ENCODE results near the gene BCDIN3D. TPM values are rescaled to one million over a fixed set of nuclear protein-coding genes. Genes with fewer than 3 reads are reported as not detected.

The BCDIN3D gene
- total and polyA plus RNA-seq, 2 of the 8 experiments (the other 6 are each of a cell fraction or from before 2014, with no cell fraction given), result 1.6 to 2.4 TPM

GRCh38 chr12:49795654-49796105, 47.2 kb downstream of the BCDIN3D start:
- Histone ChIP-seq H3K79me2 (ENCODE audit: control insufficient read depth in 1 of 2, insufficient read depth in 2 of 2, low read length in 2 of 2) (no peaks in the 10 kb centered on the region), H3K23me2 (ENCODE audit: low read depth, low read length) (no peaks in the 10 kb centered on the region), H3K4ac (replicated peaks; ENCODE audit: insufficient read length, low read depth, low read length) (no peak overlapping the region), H4K5ac (ENCODE audit: insufficient read length, low read depth, low read length) (no peak overlapping the region), H3K4me2 (ENCODE audit: insufficient read depth in 1 of 2, low read depth in 2 of 2, low read length in 2 of 2) (no peak overlapping the region), H3K4me1 (replicated peaks in 1 of 4; ENCODE audit: control insufficient read depth in 3 of 4, insufficient read depth in 4 of 4, low read length in 3 of 4) (peaks cover 0 to 3% (median 0%) of the 10 kb centered on the region in 4 experiments; a peak in 1 of 7 replicates), H3K23ac (ENCODE audit: insufficient read length) (no peak overlapping the region), H2BK5ac (ENCODE audit: low read depth, low read length) (no peak overlapping the region), H2BK20ac (ENCODE audit: low read length) (no peak overlapping the region), H3K27ac (ENCODE audit: low read depth, low read length) (no peak overlapping the region), H3K9me3 (ENCODE audit: insufficient read depth in 2 of 2, low read depth in 1 of 2, low read length in 1 of 2) (no peaks in the 10 kb centered on the region), H2AK5ac (ENCODE audit: low read depth, low read length) (no peak overlapping the region), H3K14ac (ENCODE audit: insufficient read length) (no peak overlapping the region), H4K91ac (replicated peaks; ENCODE audit: insufficient read length, low read length) (no peak overlapping the region), H3K36me3 (ENCODE audit: control insufficient read depth in 2 of 4, insufficient read depth in 4 of 4, low read length in 3 of 4) (peaks cover 2 to 20% (median 17%) of the 10 kb centered on the region in 4 experiments; a peak in 5 of 8 replicates), H3K9ac (replicated peaks in 1 of 4; ENCODE audit: extremely low read depth in 1 of 4, low read depth in 3 of 4, low read length in 3 of 4) (no peak overlapping the region), H2BK15ac (ENCODE audit: low read length) (no peak overlapping the region), H4K8ac (ENCODE audit: extremely low read depth, insufficient read depth, low read length) (no peak overlapping the region), H3K56ac (replicated peaks; ENCODE audit: insufficient read length, low read depth, low read length) (no peak overlapping the region), H3K18ac (ENCODE audit: extremely low read depth, low read length) (no peak overlapping the region), H3K4me3 (ENCODE audit: extremely low read depth in 1 of 4, insufficient read depth in 2 of 4, low read depth in 3 of 4, low read length in 4 of 4) (no peak overlapping the region), H3K79me1 (ENCODE audit: low read depth, low read length) (no peaks in the 10 kb centered on the region), H2AFZ (ENCODE audit: low read length) (no peak overlapping the region), H2BK12ac (ENCODE audit: low read depth, low read length) (no peak overlapping the region), H3K27me3 (replicated peaks in 1 of 4; ENCODE audit: control insufficient read depth in 3 of 4, extremely low read depth in 1 of 4, insufficient read depth in 3 of 4, low read length in 3 of 4) (no peaks in the 10 kb centered on the region), H4K20me1 (replicated peaks in 1 of 2; ENCODE audit: control insufficient read depth in 1 of 2, insufficient read depth in 2 of 2, low read length in 2 of 2) (peaks cover 0 to 8% of the 10 kb centered on the region in 2 experiments), H2BK120ac (replicated peaks; ENCODE audit: low read depth, low read length) (no peak overlapping the region)
- WGBS, 2 experiments (ENCODE audit: extremely low coverage in 1 of 2, insufficient coverage in 1 of 2, insufficient read length in 1 of 2, insufficient replicate concordance in 2 of 2, low coverage in 1 of 2, low lambda C conversion rate in 2 of 2, missing lambda C conversion rate in 1 of 2), result 91% methylated on average over 9 of the region's 12 CpGs; no CpG with 5 or more reads in 1 of the 2 experiments
- ChIA-PET CTCF (ENCODE audit: partially characterized antibody) (interaction anchor here (0.6 to 8.1 kb wide), 11 partner anchors 9 to 219 kb away, joined by 3 to 54 read pairs (median 5); no protein-coding TSS in a partner anchor), POLR2A (ENCODE audit: partially characterized antibody) (interaction anchor here (0.6 to 3.9 kb wide), 7 partner anchors 10 to 54 kb away, joined by 3 to 14 read pairs (median 6); partner anchors contain the start of genes NCKAP5L and TMBIM6)
- no peak for FAIRE-seq
- no peak for DNase-seq (ENCODE audit: low read depth in 1 of 2, low spot score in 2 of 2)
- TF ChIP-seq TBP (IDR thresholded peaks at IDR 0.05; ENCODE audit: low read depth, low read length) (no peak), POLR2AphosphoS5 (IDR thresholded peaks at IDR 0.05; ENCODE audit: low read depth, low read length) (no peak), CHD2 (IDR thresholded peaks at IDR 0.05; ENCODE audit: low read length) (no peak), TAF1 (IDR thresholded peaks at IDR 0.05; ENCODE audit: low read depth, low read length) (no peak), ZNF274 (IDR thresholded peaks at IDR 0.05; ENCODE audit: borderline replicate concordance, extremely low read depth, low read length) (no peak), JUND (IDR thresholded peaks at IDR 0.05; ENCODE audit: low read length) (no peak), RBBP5 (IDR thresholded peaks at IDR 0.05; ENCODE audit: borderline replicate concordance, low read depth, low read length) (no peak), SAP30 (IDR thresholded peaks at IDR 0.05; ENCODE audit: insufficient read depth, insufficient replicate concordance, low read length) (no peak), MAX (IDR thresholded peaks at IDR 0.05) (no peak)
- TF ChIP-seq, protein P1, sequence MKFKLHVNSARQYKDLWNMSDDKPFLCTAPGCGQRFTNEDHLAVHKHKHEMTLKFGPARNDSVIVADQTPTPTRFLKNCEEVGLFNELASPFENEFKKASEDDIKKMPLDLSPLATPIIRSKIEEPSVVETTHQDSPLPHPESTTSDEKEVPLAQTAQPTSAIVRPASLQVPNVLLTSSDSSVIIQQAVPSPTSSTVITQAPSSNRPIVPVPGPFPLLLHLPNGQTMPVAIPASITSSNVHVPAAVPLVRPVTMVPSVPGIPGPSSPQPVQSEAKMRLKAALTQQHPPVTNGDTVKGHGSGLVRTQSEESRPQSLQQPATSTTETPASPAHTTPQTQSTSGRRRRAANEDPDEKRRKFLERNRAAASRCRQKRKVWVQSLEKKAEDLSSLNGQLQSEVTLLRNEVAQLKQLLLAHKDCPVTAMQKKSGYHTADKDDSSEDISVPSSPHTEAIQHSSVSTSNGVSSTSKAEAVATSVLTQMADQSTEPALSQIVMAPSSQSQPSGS (IDR thresholded peaks at IDR 0.05; ENCODE audit: low read length), result no peak
- TF ChIP-seq, protein P2, sequence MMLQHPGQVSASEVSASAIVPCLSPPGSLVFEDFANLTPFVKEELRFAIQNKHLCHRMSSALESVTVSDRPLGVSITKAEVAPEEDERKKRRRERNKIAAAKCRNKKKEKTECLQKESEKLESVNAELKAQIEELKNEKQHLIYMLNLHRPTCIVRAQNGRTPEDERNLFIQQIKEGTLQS (IDR thresholded peaks at IDR 0.05; ENCODE audit: insufficient read depth, low read depth, low read length), result no peak

All from H1 (cell line).